Body of pancreas (tissue), 4 donors: Measurements from ENCODE around the gene NAXE.

Experiments
- CTCF ChIP-seq, 7 experiments: fragments of 450-650 bp in 4 of 7; fragments of 200-600 bp in 3 of 7; sonication (generic) in 3 of 7; IDR thresholded peaks; one replicate each; pipeline ENCODE4 v1.5.1; 2016 to 2019; ENCODE audit warnings: antibody characterized with exemption in 7 of 7
- POLR2A ChIP-seq, 3 donors: fragments of 450-650 bp; IDR thresholded peaks; one replicate each; pipeline ENCODE4 v1.6.1; 2016; ENCODE audit warnings: antibody characterized with exemption in 3 of 3, mild to moderate bottlenecking in 2 of 3

DNA sequence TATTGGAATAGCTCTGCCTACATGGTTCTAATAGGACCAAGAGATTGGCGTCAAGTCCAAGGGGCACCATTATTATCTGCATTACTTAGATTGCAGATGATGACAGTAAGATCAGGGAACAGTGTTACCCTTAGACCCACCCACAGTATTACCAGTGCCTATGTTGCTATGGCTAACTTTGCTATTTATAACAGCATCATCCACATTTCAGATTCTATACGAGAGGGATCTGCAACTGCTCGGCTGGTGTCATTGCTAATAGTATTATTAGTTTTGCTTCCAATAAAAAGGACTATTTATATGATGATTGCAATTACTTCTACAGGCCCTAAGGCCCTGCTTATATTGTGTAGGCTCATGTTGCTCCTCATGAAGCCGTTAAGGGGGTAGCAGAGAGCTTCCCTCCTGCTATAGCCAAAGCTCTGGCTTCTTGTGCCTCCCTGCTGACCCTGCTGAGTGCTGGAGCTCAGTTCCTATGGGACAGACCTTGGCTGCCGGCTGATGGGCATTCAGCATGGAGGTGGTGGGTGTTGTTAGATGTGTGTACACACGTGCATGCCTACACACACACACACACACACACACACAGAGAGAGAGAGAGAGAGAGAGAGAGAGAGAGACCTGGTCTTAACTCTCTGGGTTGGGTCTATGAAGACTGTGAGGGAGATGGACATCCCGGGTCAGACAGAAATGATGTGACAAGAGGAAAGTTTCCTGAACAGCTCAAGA lies 51.6 kb downstream of the NAXE start:
- TF ChIP-seq POLR2A (IDR thresholded peaks at IDR 0.05) (no peak), CTCF (IDR thresholded peaks at IDR 0.05) (no peak)
